Measurements from ENCODE around the gene ASCL5.

GRCh38 chr1:201173736-201174135, 46.8 kb upstream of the ASCL5 start:
- TF ChIP-seq CTCF (IDR thresholded peaks at IDR 0.05; ENCODE audit: poor library complexity) (no peak), EZH2 (IDR thresholded peaks at IDR 0.05; ENCODE audit: borderline replicate concordance) (no peak)
